Measurements from ENCODE around the gene THRB.

GRCh38 chr3:24185738-24186384, 308.8 kb downstream of the THRB start:
- TF ChIP-seq, protein P1, sequence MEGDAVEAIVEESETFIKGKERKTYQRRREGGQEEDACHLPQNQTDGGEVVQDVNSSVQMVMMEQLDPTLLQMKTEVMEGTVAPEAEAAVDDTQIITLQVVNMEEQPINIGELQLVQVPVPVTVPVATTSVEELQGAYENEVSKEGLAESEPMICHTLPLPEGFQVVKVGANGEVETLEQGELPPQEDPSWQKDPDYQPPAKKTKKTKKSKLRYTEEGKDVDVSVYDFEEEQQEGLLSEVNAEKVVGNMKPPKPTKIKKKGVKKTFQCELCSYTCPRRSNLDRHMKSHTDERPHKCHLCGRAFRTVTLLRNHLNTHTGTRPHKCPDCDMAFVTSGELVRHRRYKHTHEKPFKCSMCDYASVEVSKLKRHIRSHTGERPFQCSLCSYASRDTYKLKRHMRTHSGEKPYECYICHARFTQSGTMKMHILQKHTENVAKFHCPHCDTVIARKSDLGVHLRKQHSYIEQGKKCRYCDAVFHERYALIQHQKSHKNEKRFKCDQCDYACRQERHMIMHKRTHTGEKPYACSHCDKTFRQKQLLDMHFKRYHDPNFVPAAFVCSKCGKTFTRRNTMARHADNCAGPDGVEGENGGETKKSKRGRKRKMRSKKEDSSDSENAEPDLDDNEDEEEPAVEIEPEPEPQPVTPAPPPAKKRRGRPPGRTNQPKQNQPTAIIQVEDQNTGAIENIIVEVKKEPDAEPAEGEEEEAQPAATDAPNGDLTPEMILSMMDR (IDR thresholded peaks at IDR 0.05; ENCODE audit: low read length): peak; percentile 72
- TF ChIP-seq EZH2 (IDR thresholded peaks at IDR 0.05; ENCODE audit: borderline replicate concordance, low read length): no peak
